ENCODE results near the gene ALDH3A2.
"Not testable (repeated sequence)": the region's sequence is repeated elsewhere in the genome, so short reads cannot be mapped to it uniquely, and the experiment has no call there.

The ALDH3A2 gene

DNA sequence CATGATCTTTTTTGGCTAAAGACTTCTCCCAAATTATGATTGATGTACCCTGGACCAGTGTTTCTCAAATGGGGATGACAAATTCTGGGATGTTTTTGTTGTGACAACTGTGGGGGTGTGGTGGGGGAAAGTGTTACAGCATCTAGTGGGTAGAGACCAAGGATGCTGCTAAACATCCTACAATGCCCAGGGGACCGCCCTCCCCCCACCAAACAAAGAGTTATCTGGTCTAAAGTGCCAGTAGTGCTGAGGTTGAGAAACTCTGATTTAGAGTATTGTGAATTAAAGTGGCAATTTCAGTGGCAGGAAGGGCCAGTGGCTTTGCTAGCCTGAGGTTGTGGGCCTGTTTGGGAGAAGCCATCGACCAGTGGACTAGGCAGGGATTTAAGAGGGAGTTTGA is 34.6 kb downstream of the ALDH3A2 start:
- FAIRE-seq = no peak

DNA sequence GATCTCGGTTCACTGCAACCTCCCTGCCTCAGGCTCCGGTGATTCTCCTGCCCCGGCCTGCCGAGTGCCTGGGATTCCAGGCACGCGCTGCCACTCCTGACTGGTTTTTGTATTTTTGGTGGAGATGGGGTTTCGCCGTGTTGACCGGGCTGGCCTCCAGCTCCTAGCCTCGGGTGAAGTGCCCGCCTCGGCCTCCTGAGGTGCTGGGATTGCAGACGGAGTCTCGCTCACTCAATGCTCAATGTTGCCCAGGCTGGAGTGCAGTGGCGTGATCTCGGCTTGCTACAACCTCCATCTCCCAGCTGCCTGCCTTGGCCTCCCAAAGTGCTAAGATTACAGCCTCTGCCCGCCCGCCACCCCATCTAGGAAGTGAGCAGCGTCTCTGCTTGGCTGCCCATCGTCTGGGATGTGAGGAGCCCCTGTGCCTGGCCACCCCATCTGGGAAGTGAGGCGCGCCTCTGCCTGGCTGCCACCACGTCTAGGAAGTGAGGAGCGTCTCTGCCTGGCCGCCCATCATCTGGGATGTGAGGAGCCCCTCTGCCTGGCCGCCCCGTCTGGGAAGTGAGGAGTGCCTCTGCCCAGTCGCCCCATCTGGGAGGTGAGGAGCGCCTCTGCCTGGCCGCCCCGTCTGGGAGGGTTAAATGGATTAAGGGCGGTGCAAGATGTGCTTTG is 36.5 kb downstream of the ALDH3A2 start:
- not testable (repeated sequence) for FAIRE-seq

DNA sequence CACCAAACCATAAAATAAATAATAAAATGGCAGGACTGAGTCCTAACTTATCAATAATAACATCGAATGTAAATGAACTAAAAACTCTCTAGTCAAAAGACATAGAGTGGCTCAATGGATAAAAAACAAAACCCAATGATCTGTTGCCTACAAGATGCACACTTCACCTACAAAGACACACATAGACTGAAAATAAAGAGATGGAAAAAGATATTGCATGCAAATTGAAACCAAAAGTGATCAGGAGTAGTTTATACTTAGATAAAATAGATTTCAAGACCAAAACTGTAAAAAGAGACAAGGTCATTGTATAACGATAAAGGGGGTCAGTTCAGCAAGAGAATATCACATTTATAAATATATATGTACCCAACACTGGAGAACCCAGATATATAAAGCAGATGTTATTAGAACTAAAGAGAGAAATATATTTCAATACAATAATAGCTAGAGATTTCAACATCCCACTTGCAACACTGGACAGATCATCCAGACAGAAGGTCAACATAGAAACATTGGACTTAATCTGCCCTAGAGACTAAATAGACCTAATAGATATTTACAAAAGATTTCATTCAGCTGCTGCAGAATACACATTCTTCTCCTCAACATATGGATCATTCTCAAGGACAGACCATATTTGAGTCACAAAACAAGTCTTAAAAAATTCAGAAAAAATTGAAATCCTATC is 38.0 kb downstream of the ALDH3A2 start:
- no peak for FAIRE-seq

DNA sequence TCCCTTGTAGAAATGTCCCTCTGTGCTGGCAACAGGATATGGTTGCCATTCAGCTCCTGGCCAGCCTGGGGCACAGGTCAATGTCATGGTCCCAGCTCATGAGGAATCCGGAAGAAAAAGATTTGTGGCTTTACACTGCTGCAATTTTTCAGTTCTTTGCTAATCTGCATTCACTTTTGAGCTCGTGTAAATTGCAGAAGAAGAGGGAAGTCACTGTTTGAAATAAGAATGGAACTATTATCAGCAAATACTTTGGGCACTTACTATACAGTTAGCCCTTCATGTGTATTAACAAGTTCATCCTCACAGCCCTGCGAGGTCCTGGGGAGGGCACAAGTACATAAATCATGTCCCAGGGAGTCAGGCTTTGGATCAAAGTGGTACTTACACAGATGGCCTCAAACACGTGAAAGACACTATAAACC is 53.7 kb downstream of the ALDH3A2 start:
- FAIRE-seq = no peak

DNA sequence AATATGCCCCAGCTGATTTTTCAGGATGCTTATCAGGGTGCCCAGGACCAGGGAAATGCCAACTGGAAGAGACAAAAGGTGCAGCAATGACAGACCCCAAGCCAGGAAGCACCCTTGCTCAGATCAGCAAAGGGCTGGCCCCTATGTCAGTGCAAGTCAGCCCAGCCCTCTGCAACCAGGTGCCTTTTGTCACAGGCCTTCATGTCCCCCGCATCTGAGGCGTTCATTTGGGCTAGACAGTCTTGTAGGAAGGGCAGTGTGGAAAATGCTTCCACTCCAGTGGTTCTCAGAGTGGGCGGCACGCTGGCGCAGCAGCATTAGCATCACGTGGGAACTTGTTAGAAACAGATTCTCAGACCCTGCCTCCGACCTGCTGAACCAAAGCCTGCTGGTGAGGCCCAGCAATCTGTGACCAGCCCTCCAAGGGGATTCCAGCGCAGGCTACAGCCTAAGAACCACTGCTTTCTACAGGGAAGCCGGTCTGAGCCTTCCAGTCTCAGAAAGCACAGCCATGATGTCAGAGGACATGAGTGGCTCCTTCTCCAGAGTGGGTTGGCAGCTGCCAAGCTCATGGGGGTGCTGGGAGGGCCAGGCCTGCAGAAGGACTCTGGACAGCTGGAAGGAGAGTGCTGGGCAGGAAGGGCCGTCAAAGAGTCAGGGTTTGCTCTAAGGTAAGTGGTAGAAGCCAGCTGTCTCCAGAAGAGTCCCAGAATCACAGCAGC is 54.7 kb downstream of the ALDH3A2 start:
- FAIRE-seq = no peak

DNA sequence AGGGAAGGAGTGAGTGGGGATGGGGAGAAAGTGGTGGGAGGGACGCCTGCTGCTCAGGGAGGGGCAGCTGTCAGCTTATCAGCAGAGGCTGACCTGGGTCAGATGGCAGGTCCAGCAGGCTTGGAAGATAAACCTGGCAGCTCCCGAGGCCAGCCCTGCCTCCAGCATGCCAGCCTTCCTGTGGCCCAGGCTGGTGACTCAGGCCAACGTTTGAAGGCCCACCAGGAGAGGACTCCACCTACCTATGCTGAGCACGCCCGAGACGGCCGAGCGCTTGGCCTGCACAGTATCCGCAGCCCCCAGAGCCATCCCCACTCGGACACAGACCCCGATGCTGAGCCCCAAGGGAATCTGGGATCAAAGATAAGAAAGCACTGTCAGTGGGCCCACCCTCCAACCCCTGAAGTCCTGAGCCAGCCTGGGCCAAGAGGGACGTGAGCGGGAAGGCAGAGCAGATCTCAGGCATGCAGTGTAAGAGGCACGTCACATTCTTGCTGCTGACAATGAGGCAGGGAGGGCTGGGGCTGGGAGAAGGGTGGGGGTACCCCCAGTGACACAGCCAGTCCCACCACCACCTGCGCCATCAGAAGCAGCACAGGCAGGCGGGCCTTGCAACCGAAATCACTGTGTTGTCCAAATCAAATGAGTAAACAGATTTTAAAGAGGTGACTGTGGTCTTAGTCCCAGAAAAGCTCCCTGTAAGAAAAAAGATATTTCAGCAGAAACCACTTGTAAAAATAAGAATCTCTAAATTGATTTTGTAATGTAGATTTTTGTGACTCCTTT is 55.5 kb downstream of the ALDH3A2 start:
- FAIRE-seq = no peak

DNA sequence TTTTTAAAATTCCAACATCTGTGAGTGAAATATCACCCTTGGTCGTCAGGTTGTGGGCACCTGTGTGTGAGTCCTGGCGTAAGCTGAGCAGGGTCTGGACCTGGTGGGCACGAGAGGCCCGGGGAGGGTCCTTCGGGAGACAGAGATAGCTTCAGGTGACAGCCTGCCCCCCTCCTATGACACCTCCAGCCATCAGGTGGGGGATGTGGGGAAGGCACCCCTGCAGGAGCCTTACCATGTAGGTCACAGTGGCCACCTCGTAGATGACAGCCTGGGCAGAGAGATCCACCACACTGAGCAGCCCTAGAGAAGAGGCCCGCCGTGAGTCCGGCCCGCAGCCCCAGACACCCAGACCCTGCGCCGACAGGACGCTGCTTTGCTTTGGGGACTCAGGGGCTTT is 56.6 kb downstream of the ALDH3A2 start:
- FAIRE-seq = no peak

DNA sequence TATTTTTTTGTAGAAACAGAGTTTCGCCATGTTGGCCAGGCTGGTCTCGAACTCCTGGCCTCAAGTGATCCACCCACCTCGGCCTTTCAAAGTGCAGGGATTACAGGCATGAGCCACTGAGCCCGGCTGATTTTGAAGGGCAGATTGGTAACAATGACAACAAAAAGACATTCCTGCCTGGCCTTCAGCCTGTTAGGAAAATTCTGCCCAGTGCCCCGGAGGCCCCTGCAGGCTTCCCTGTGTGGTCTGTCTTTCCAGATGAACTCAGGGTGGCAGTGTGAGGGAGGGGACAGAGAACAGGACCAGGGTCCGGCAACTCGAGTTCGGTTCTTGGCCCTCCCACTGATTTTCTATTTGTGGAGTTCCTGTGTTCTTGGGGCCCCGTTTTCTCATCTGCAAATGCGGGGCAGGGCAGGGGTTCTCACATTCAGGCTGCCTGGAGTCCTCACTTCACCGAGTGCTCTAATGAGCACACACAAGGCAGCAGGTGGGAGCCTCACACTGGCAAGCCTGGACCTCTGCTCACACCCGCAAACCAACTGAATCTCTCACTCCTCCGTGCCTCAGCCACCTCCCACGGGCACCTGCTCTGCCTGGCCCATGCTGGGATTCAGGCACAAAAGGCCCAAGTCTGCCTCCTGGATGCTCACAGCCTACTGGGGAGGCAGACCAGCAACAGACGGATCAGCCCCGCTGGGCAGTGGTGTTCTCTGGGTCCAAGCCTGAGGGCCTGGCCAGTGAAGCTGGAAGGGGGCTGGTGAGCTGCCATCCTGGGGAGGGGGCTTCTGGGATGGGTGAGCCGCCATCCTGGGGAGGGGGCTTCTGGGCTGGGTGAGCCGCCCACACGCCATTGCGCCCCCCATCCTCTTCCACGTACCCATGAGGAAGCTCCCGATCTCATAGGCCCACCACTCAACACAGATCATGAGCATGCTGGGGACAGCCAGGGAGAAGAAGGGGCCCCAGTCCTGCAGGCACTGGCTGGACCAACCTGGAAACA is 57.5 kb downstream of the ALDH3A2 start:
- FAIRE-seq = no peak

DNA sequence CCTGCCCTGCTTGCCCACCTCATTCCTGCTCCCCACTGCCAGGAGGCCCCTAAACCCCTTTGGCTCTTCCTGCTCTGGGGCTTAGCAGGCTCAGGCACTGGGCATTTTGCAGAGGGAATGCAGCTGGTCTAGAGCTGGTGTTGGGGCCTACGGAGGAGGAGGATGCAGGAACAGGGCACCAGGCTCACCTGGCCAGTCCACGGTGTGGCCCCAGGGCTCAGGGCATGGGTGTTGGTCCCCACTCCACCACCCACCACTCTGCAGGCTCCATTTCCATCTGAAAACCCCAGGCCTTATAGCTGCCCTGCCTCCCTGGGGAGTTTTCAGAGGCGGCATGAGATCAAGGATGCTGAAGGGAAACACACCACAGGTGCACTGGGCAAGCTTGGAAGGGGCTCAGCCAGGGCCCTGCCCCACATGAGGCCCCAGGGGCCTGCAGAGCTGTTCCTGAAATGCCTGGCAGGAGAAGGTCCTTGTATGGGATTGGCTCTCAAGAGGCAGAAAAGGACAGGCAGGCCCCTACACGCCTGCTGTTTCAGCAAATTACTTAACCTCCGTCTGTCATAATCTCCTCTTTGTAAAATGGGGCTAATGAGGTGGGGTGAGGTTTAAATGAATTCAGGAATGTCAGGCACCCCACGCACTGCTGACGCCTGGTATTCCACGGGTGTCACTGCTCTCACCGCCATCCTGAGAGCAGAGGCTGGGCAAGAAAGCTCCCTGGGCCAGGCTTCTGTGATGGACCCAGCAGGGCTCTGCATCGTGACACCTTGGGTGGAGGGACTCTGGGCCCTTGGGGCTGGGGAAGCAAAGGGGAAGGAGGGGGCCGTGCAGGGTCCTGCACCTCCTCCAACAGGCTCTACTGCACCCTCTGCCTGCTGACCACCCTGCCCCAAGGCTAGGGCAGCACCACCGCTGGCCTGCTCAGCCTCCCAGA is 58.5 kb downstream of the ALDH3A2 start:
- FAIRE-seq = no peak

DNA sequence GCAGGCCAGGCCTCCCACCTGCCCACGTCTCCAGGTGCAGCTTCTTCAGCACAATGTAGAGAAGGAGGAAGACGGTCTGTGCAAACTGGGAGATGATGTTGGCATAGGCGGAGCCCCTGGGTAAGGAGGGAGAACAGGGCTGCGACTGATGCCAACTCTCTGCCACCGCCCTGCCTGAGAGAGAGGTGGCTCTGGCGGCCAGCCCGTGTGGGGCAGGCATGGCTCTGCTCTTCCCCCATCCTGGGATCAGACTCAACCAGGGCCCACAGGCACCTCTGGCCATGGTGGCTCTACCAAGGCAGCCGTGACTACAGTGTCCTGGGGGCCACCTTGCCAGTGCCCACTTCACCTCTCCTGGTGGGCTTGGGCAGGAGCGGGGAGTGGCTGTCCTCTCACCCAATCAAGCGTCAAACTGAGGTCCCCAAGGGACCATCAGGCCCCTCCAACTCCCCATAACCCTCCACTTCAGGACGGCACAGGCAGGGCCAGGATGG is 59.2 kb downstream of the ALDH3A2 start:
- FAIRE-seq = no peak

DNA sequence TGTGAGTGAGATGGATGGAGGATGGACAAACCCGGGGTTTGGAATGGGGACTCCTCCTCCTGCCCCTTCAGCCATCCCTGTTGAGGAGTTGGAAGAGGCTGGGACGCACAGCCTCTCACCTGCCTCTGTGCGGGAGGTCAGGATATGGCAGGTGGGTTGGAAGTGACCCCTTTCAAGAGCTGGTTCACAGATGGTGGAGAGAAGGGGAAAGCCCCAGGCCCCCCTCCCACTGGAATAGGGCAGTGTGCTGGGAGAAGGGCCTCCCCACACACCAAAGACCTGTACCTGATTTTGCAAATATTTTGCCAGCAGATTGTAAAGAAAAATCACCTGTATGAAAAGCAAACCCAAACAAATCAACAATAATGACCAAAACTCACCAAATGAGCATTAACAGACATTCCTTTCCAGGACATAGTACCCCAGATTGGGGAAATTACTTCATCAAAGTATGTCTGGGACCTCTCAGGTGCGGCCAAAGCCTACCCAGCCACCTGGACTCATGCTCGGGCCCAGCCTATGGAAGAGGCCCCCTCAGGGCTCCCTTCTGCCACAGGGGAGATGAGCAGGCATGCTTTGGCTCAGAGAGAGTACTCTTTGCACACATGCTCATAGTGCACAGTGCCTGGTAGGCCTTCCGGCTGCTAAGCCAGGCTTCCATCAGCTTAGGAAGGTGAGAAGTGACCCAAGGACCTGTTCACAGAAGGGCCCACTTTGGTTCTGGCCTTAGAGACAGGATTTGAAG is 60.1 kb downstream of the ALDH3A2 start:
- FAIRE-seq = no peak

DNA sequence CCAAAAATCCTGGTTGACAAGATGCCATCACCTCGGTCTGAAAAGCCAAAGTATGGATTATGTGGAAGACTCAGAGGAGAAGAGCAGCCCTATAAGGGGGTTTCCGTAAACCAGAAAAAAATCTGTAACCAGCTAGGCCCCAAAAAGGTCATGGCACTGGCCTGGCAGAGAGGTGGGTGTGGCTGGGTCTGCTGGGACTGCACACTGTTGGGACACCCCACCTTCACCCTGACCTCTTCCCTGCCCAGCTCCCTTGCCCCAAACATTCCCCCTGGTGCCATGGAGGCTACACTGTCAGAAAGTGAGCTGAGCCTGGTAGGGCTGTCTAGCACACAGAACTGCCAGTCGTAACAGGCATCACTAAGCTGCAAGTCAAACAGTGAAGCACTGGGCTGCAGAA is 61.3 kb downstream of the ALDH3A2 start:
- FAIRE-seq = no peak

DNA sequence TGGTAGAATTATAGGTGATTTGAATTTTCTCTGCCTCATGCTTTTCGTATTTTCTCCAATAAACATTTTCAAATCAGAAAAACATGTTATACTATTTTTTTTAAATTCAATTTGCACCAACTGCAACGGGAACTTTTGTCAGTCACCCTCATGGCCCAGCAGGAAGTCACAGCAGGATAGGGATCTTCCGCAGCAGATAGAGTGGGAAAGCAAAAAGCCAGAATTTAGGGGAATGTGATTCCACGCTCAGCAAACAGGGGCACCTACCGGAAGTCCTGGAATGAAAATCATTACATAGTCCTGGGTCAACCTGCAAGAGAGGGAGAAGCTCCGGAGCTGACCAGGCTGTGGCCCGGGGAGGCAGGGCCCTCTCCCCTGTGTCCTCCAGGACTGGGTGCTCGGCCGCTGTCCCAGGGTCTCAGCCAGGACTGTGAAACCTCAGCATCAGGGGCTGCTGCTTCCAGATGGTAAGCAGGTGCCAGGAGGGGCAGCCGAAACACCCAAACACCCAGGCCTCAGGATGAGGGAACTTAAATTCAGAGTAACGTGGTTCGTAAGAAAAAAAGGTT is 64.0 kb downstream of the ALDH3A2 start:
- no peak for FAIRE-seq

DNA sequence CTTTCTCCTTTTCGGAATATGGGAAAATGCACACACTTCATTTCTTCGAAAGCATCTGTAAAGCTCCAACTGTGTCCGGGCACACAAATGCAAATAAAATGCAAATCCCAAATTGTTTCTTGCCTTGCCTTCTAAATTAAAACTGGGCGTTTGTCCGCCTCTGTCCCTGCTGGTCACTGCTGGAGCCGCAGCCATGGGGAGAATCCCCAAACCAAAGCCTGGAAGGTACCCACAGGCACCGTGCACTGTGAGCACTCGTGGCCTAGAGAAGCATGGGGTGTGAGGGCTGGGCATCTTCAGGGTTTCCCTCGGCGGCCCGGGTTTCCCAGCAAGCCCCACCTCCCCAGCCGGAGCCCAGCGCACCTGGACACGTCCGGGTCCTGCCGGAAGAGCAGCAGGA is 64.9 kb downstream of the ALDH3A2 start:
- no peak for FAIRE-seq

DNA sequence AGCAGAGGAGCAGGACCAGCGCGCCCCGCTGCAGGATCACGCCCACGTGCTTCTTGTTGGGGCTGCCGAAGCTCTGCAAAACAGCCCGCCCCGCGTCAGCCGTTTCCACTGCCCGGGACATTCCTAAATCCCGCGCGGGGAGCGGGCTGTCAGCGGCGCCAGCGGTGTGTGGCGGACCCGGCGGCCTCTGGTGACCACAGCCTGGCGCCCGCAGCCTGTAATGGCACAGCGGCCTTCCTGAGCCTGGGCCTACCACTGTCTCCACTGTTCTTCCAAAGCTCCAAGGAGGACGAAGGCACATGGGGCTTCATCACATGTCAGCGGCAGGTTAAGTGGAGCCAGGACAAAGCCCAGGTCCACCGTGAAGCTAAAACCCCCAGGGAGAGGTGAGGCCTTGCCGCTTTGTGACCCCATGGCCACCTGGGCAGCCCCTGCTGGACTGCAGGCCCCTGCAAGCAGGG is 65.4 kb downstream of the ALDH3A2 start:
- no peak for FAIRE-seq

DNA sequence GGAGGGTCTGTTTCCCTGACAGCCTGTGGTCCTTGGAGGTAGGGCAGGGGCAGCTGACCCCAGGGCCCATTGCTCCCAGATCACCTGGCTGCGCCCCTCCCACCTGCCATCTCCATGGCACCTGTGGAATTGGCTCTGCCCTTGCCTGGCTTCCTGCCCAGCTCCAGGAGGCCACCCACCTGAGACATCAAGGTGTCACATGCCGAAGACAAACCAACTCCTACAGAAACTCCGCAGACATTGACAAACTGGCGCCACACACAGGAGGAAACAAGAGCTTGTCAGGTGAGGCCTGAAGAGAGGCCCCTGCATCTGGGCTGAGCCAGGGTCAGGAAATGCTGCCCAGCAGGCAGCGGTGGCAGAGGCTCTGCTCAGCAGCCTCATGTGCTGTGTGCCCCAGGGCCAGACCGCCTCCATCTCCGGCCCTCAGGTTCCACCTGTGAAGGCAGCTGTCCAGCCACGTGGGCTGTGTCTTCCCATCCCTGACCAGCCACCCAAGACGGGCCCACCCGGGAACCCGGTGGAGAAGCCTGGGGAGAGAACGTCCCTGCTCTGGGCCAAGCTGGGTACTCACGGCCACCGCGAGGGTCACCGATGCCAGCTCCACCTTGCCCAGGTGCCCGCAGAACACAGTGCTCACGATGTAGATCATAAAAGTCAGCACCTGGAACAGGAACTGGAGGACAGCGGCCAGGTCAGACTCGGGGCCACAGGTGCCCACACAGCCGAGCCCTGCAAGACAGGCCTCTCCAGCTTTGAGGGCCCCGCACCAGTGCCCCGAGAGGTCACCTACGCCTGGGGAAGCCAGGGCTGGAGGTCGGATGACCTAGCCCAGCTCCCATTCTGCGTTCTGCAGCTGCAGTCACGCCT is 66.2 kb downstream of the ALDH3A2 start:
- FAIRE-seq = no peak

DNA sequence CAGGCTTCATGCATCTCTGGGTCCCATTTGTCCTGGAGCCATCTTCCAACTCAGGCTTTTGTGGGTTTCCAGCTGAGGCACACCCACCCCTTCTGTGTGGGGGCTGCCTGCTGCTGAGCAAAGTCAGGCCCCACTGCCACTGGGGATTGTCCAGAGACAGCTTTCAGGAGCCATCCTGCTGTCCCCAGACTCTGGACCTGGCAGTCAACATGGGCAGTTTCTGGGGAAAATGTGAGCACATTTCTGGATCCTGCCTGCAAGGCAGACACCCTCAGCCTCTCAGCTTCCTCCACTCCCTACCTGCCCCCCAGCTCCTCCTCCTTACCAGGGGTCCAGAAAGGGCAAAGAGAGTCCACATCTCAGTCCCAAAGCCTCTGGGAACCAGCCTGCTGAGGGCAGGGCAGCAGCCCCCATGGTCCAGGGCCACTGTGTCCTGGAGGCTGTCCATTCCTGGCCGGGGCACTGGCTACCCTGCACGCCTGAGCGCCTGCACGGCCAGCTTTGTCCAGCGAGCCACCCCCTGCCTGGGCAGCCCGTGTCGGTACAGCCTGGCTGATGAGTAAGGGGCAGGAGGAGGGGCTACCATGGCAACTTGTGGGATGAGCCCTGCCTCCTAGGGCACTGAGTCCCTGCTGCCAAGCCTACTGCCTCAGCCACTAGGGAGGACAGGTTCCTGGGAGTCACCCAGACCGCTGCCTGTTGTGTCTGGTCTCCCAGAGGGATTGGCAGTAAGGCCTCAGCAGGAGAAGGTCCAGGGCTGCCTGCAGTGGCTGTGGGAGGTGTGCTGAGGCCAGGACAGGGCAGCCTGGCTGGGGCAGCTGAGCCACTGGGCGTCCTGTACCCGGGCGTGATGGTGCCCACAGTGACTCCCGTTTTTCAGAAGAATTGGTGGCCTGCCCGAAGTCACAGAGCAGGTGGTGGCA is 67.8 kb downstream of the ALDH3A2 start, which contains the start of gene SLC47A2:
Gene SLC47A2, minus strand, starts transcription at position 477 of the 923 bp plus-strand sequence. Its CDS starts 29 bp downstream, at position 448.
- no peak for FAIRE-seq

Measured in A204.1 (cell line).